M059J (cell line): Measurements from ENCODE around the gene MYO5B. TPM values are rescaled to one million over a fixed set of nuclear protein-coding genes. Genes with fewer than 3 reads are reported as not detected.

ENCODE experiments used
- DNase-seq: peaks from one replicate; pipeline ENCODE4 v3.0.0-alpha.2; 2012; ENCODE audit warnings: low read depth
- total RNA-seq: library from RNA; depleted of rRNA; stranded (reverse); fragments of >200 nt; shearing (Covaris generic); gene quantifications from 2 replicates; pipeline ENCODE4 v1.2.3, GENCODE V29; 2014

MYO5B gene
- total RNA-seq, 1 experiment from 2014 or later: 4.1 TPM

- no peak for DNase-seq
Measured at GRCh38 chr18:49970319-49970718, 224.6 kb downstream of the MYO5B start.

GRCh38 chr18:49968644-49969309 is 226.2 kb downstream of the MYO5B start:
- DNase-seq: no peak

DNA sequence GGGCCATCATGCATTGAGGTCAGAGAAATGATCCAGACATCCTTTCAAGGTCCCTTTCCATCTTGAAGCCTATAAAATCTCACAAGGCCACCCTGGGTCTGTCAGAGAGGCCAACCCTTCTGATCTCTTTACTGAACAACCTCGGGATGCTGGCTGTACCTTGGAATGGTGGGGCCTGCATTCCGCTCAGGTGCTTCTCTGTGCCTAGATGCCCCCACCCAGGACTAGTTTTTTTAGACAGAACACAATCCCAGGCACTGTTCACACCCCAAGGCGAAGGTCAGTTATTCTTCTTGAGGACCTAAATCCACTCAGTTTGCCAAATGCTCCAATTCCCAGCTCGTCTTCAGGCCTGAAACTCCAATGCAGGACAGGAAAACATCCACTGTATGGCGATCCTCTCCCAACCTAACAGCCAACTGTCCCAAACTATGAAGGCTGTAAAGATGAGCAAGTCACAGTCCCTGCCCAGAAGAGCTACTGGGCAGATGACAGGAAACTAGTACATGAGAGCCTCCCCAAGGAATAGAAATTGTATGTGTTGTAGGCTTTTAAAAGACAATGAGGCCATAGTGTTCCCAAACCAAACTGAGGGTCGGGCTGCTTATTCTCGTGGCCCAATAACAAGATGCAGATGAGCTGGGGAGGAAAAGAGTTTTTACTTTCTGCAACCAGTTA is 227.2 kb downstream of the MYO5B start:
- DNase-seq: no peak

DNA sequence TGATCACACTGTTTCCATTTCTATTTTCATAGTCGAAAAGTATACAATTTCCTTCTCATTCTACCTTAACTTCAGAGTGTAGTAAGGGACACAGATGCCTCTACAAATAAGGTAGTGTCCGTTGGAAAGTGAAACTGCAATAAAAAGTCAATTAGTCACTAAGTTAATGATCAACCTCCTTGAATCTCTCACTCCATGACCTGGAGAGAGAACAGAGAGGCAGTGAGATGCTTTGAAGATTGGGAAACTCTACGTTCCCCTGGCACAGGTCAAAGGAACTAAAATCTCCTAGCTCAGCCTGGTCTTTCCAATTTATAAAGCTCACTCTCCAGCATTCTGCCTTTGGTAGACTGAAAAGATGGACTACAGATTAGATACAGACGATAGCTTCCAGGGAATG is 227.8 kb downstream of the MYO5B start:
- no peak for DNase-seq

- peak; percentile 7 for DNase-seq
Measured at GRCh38 chr18:49966090-49966489, 228.9 kb downstream of the MYO5B start.

DNA sequence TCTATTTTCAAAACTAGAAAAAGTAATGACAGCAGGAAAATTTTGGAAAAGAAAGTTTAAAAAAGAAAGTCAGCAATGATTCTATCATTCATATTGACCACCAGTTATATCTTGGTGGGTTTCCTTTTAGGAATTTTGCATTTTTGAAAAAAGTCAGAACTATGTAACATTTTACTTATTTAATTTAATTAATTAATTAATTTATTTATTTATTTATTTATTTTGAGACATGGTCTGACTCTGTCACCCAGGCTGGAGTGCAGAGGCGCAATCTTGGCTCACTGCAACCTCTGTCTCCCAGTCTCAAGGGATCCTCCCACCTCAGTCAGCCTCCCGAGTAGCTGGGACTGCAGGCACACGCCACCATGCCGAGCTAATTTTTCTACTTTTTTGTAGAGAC is 231.7 kb downstream of the MYO5B start:
- DNase-seq: no peak

GRCh38 chr18:49961271-49961670 is 233.7 kb downstream of the MYO5B start:
- DNase-seq: no peak

- DNase-seq: no peak
Measured at GRCh38 chr18:49960376-49960775, 234.6 kb downstream of the MYO5B start.

DNA sequence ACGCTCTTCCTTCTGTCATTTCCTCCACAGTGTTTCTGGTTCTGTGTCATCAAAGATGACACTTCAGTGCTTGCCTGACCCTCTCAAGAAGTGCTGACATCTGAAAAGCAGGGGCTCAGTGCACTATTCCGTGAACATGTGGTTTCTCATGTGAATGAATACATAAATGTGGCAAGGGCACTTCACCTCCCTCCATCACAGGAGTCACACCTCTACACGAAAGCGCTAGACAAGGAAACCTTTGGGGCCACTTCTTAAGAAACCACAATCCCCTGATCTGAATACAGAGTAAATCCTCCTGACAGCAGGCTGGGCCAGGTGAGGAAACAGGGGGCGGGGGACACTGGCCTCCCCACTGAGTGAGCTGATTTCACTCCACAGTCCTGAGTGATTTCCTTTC is 235.8 kb downstream of the MYO5B start:
- no peak for DNase-seq

GRCh38 chr18:49955263-49955662 is 239.7 kb downstream of the MYO5B start:
- DNase-seq: no peak

DNA sequence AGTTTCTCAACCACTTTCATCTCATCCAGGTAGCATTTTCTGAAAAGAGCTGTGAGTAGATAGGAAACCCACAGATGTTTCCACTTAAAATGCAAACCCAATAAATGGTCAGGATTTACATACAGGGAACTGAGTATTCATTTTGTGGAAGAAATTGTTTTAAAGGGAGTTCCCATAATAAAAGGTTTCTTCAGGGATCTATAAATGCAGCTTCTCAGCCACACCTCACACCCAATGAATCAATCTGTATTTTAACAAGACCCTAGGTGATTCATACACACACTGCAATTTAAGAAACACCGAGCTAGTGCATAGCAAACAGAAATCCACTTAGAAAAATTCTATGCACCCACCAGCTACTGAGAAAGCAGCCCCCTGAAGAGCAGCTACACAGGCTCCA is 241.6 kb downstream of the MYO5B start:
- no peak for DNase-seq

GRCh38 chr18:49949951-49950395 is 245.0 kb downstream of the MYO5B start:
- no peak for DNase-seq

DNA sequence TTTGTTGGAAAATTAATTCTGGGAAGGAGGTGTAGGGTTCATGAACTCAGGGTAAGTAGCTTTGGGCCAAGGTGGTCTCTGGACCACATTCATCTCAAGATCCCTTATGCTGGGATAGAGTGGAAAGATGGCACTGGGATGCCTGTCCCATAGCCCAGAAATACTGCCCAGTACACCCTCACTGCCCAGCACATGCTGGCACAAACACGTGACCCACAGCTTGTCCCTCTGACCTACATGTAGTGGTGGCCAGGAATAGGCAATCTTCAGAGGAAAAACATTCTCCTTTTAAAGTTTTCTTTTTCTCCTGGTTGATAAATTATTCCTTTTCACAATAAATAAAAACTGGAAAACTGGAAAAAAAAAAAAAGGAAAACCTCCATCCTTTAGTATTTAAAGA is 246.0 kb downstream of the MYO5B start:
- DNase-seq: no peak

GRCh38 chr18:49944663-49945062 is 250.3 kb downstream of the MYO5B start:
- peak; percentile 3 for DNase-seq

DNA sequence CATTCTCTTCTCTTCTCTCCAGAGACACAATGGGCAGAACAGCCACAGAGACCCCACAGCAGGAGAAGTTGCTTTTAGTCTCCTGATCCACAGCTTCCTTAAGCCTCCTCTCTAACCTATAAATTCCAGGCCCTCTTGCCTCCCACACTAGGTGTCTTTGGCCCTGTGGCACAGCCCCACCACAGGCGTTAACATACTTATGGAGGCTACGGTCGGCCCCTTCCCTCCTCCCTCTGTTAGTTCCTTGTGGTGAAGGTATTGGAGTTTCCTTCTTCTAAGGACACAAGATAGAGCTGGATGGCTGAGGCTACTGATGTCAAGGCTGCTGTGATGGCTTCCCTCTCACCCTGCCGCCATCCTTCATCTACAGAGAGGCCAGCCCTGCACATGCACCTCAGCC is 258.1 kb downstream of the MYO5B start:
- no peak for DNase-seq

DNA sequence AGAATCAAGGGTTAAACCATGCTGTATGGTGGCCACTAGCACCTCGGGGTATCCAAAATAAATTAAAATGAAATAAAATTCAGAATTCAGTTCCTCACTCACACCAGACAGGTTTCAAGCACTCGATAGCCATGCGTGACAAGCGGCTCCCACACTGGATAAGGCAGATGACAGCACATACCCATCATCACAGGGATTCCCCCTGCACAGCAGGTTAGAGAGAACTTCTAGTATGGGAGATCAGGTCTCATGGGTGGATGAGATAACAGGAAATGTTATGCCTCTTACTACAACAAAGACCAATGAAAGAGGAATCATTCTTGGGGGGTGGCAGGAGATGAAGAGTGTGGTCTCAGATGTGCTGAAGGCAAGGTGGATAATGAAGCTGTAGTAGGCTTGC is 259.7 kb downstream of the MYO5B start:
- no peak for DNase-seq

GRCh38 chr18:49934457-49934856 is 260.5 kb downstream of the MYO5B start:
- no peak for DNase-seq

GRCh38 chr18:49933530-49934128 is 261.3 kb downstream of the MYO5B start:
- no peak for DNase-seq

GRCh38 chr18:49931760-49932159 is 263.2 kb downstream of the MYO5B start:
- no peak for DNase-seq

GRCh38 chr18:49931179-49931578 is 263.8 kb downstream of the MYO5B start:
- DNase-seq: no peak

DNA sequence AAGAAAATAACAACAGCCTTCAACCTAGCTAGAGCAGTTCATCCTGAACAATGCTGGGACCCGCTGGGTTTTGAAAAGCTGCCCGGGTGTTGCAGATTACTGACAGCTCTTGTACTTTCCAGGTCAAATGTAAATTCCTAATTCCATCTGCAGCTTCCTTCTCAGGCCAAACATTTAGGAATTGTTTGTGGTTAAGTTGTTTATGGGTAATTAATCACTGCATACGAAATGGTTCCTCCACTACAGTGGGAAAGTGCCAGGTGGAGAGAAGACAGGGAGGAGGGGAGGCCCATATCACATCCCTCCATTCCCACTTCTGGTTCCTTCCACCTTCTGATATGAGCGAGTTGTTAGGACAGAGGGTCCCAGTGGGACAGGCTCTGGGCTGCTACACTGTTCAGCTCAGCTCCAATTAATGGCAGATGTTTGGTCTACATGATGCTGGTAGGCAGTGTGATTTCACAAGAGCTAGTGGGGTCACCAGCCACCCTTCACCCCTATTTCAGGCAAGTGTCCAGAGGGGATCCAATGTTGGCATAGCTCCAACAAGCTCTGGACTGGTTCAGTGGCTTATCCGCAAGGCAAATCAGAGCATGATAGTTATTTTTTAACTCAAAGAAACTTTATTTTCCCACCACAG is 268.7 kb downstream of the MYO5B start:
- peak; percentile 4 for DNase-seq

DNA sequence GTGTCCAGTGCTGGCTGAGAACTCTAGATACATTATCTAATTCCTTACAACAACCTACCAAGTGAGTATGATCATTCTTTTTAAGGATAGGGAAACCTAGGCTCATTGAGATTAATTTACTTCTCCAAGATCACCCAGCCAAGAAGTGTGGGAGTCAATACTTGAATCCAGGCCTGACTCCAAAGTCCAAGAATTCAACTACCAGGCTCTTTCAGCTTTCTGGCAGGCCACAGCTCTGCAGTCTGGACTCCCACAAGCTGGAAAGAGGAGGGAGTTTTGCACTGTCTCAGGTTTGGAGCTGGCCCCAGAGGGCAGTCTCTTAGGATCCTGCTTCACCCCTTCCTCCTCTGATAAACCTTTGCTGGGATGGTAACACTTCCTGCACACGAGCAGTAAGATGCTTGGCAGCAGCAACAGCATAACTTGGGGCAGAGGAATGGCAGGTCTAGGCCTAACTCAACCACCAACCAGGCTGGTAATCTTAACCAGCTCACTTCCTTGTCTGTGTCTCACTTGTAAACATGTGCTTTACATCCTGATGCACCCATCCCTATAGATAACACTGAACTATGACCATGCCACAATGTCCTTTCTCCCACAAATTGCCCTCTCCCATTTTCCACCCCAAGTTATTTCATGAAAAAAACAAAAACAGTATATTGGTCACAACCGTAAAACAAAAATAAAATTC is 270.5 kb downstream of the MYO5B start:
- DNase-seq: no peak
